Left renal cortex interstitium (tissue), 4 donors: ENCODE measurements around the gene LMOD2. TPM values are rescaled to one million over a fixed set of nuclear protein-coding genes. Genes with fewer than 3 reads are reported as not detected.

ENCODE experiments used
- DNase-seq, 4 donors: peaks; one replicate each; pipeline ENCODE4 v3.0.0-alpha.2; 2013; ENCODE audit warnings: low read depth in 4 of 4, low spot score in 2 of 4, missing footprints in 1 of 4
- polyA plus RNA-seq, 4 donors: library from polyadenylated mRNA; unstranded; fragments of 120-200 nt; gene quantifications; one replicate each; pipeline ENCODE4 v1.2.1, GENCODE V29; 2013; ENCODE audit not compliant: insufficient read length in 4 of 4

LMOD2 gene
- polyA plus RNA-seq, 4 donors = 0.10 to 0.14 TPM; not detected in 2

DNA sequence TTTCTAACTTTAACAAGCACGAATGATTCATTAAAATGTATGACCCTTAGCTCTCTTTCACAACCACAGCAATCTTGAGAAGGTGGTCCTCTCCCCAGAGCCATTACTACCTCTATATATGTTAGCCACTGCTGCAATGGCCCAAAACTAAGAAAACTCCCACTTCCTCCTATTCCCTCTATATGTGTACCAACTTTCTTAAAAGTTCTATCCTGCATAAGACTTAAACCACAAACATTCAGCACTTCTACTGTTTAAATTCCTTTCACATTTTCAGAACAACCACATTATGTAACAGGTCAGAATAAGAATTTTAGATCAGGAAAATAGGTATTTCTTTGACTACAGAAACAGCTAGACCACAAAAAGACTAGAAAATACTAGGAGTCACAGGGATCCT, 57.0 kb downstream of the LMOD2 start:
- DNase-seq = no peak

Other genes with a start within 250 kb of the LMOD2 start
- gene IQUB, start 121.3 kb upstream of the LMOD2 start, polyA plus RNA-seq = 1 to 10 TPM; 4.3 to 7.2 (median 5.9) TPM
- gene NDUFA5, start 98.0 kb upstream of the LMOD2 start, polyA plus RNA-seq = 100 to 1,000 TPM; 181 to 228 (median 219) TPM
- 1 to 10 TPM in 3 of 4 donors, under 1 TPM in 1; 0.86 to 2.5 (median 1.6) TPM for gene ASB15, start 54.0 kb upstream of the LMOD2 start, polyA plus RNA-seq
- gene WASL, start 93.1 kb downstream of the LMOD2 start, polyA plus RNA-seq = 10 to 100 TPM; 70.7 to 80.6 (median 78.2) TPM
- gene HYAL4, start 189.3 kb downstream of the LMOD2 start, polyA plus RNA-seq = under 1 TPM in 3 of 4 donors, not detected in 1; 0.07 to 0.08 (median 0.08) TPM